Natural killer cell (primary cell): ENCODE data around the gene HMX1. TPM values are rescaled to one million over a fixed set of nuclear protein-coding genes. Genes with fewer than 3 reads are reported as not detected.
A peak's percentile ranks its signal among the peaks of the same experiment; 100 is the strongest.

Experiments
- ATAC-seq, 3 donors: fragments of 150-1000 bp in 2 of 3; fragments of 200-7000 bp in 1 of 3; cut with Tn5 transposase; 1 replicate in 1 of 3; 2 replicates in 2 of 3; pipeline ENCODE4 v1.10.0; 2021; ENCODE audit warnings: mild to moderate bottlenecking in 2 of 3, moderate library complexity in 2 of 3
- DNase-seq, 2 donors: peaks; one replicate each; pipeline versions ENCODE4 v3.0.0 to v3.0.0-alpha.2; 2013 to 2021; ENCODE audit warnings: mixed read lengths in 1 of 2
- H3K27ac ChIP-seq: one replicate; pipeline ENCODE4 v1.5.1; 2013; ENCODE audit warnings: mild to moderate bottlenecking, low read length
- H3K27me3 ChIP-seq: one replicate; pipeline ENCODE4 v1.6.1; 2013; ENCODE audit warnings: low read length; ENCODE audit not compliant: control insufficient read depth, insufficient read depth
- H3K36me3 ChIP-seq: one replicate; pipeline ENCODE4 v1.6.1; 2013; ENCODE audit warnings: low read length; ENCODE audit not compliant: control insufficient read depth, insufficient read depth
- H3K4me1 ChIP-seq: one replicate; pipeline ENCODE4 v1.6.1; 2013; ENCODE audit warnings: low read length; ENCODE audit not compliant: control insufficient read depth, insufficient read depth
- H3K4me3 ChIP-seq: one replicate; pipeline ENCODE4 v1.5.1; 2013; ENCODE audit warnings: low read length
- H3K9me3 ChIP-seq: one replicate; pipeline ENCODE4 v1.6.1; 2013; ENCODE audit warnings: low read length; ENCODE audit not compliant: control insufficient read depth, insufficient read depth
- H3K27ac Mint-ChIP-seq, 2 donors: one replicate each; pipeline ENCODE4 v1.8.0; 2022; ENCODE audit warnings: mild to moderate bottlenecking in 2 of 2, mixed read lengths in 2 of 2, moderate library complexity in 1 of 2
- H3K27me3 Mint-ChIP-seq, 2 donors: one replicate each; pipeline ENCODE4 v1.8.0; 2022; ENCODE audit warnings: low read depth in 2 of 2, mixed read lengths in 2 of 2
- H3K36me3 Mint-ChIP-seq: one replicate; pipeline ENCODE4 v1.8.0; 2022; ENCODE audit warnings: mixed read lengths
- H3K4me1 Mint-ChIP-seq, 2 donors: one replicate each; pipeline ENCODE4 v1.8.0; 2022; ENCODE audit warnings: mixed read lengths in 2 of 2
- H3K4me3 Mint-ChIP-seq: one replicate; pipeline ENCODE4 v1.8.0; 2022; ENCODE audit warnings: mild to moderate bottlenecking, moderate library complexity, mixed read lengths
- H3K9me3 Mint-ChIP-seq, 2 donors: one replicate each; pipeline ENCODE4 v1.8.0; 2022; ENCODE audit warnings: mixed read lengths in 2 of 2
- WGBS: methylation state at CpG from one replicate; pipeline ENCODE4 v1.1.7; 2013; ENCODE audit warnings: missing lambda C conversion rate; ENCODE audit not compliant: insufficient coverage; 5-methylcytosine and 5-hydroxymethylcytosine counted together
- intact Hi-C: fragments of 100-400 bp; cut with micrococcal nuclease; formaldehyde crosslinking; loops from one replicate; pipeline ENCODE4 v1.14.2; 2022
- total RNA-seq, 4 donors: library from RNA; stranded (reverse); fragments of 120-200 nt in 1 of 4; gene quantifications; one replicate each; pipeline versions ENCODE4 v1.2.3 to v1.2.4, GENCODE V29; 2013 to 2022
- TF ChIP-seq, protein P1 (sequence below): fragments of 200-600 bp; IDR thresholded peaks from one replicate; pipeline ENCODE4 v1.8.0; 2022; ENCODE audit warnings: antibody characterized with exemption

HMX1 gene
- total RNA-seq, 3 donors from 2014 or later (not counting 1 experiment from before 2014, with no cell fraction given), result not detected

DNA sequence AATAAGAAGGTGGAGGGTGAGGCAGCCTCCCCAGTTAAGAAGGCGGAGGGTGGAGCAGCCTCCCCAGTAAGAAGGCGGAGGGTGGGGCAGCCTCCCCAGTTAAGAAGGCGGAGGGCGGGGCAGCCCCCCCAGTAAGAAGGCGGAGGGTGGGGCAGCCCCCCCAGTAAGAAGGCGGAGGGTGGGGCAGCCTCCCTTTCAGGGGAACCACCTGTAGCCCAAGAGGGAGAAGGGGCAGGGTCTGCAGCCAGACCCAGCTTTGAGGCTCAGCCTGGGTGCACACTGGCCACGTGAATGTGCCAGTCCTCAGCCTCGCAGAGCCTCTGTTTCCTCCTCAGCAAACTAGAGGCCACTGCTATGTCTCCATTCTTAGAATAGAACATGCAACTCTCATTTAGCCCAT lies 52.6 kb downstream of the HMX1 start:
- Histone ChIP-seq H3K4me1 (no peaks in the 10 kb centered on the region), H3K9me3 (no peaks in the 10 kb centered on the region), H3K27me3 (no peaks in the 10 kb centered on the region), H3K36me3 (no peaks in the 10 kb centered on the region), H3K4me3 (no peak overlapping the region), H3K27ac (no peak overlapping the region)
- TF ChIP-seq, protein P1, sequence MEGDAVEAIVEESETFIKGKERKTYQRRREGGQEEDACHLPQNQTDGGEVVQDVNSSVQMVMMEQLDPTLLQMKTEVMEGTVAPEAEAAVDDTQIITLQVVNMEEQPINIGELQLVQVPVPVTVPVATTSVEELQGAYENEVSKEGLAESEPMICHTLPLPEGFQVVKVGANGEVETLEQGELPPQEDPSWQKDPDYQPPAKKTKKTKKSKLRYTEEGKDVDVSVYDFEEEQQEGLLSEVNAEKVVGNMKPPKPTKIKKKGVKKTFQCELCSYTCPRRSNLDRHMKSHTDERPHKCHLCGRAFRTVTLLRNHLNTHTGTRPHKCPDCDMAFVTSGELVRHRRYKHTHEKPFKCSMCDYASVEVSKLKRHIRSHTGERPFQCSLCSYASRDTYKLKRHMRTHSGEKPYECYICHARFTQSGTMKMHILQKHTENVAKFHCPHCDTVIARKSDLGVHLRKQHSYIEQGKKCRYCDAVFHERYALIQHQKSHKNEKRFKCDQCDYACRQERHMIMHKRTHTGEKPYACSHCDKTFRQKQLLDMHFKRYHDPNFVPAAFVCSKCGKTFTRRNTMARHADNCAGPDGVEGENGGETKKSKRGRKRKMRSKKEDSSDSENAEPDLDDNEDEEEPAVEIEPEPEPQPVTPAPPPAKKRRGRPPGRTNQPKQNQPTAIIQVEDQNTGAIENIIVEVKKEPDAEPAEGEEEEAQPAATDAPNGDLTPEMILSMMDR, result no peak
- peaks cover 13% of the 10 kb centered on the region in 2 donors for H3K27me3 Mint-ChIP-seq
- no peaks in the 10 kb centered on the region for H3K36me3 Mint-ChIP-seq
- no peak for ATAC-seq
- WGBS, result 75% methylated on average over 5 of the region's 8 CpGs
- no peaks in the 10 kb centered on the region for H3K4me1 Mint-ChIP-seq
- intact Hi-C loops, result no loop called here
- DNase-seq, result no peak
- H3K27ac Mint-ChIP-seq, result no peak overlapping the region
- no peaks in the 10 kb centered on the region for H3K9me3 Mint-ChIP-seq
- H3K4me3 Mint-ChIP-seq, result no peak overlapping the region

DNA sequence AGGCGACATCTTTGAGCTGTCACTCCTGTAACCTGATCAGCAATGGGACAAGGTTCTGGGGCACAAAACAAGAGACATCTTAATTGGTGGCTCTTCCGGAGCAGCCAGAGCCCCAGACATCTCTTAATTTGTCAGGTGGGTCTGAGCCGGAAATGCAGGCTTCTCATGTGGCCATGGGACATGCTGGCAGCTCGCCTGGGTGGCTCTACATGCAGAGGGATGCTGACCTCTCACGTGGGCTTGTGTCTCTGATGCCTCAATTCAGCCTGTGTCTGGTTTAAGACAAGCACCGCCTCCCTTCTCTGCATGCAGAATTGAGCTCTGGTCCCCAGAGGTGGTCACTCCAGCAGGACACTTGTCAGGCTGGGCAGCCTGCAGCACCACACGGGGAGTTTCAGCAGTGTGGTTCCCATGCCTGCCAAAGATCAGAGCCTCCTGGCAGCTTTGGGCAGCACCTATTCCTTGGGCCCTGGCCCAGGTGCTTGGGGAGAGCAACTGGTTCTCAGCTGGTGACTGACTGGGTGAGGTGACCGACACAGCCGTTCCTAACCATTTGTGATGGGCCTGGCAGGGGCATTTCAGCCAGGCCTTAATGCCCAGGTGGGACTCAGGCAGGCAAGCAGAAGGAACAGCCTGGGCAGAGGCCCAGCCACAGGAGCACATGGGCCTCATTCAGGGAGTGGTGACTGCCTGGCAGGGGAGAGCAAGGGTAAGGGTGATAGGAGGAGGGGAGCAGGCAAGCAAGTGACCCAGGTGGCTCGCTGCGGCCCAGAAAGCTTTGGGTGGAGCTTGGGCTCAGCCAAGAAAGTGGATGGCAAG lies 53.4 kb downstream of the HMX1 start:
- Mint-ChIP-seq H3K36me3 (no peaks in the 10 kb centered on the region), H3K27me3 (peaks cover 8 to 9% of the 10 kb centered on the region in 2 donors), H3K9me3 (no peaks in the 10 kb centered on the region), H3K4me3 (no peak overlapping the region), H3K27ac (no peak overlapping the region), H3K4me1 (no peaks in the 10 kb centered on the region)
- intact Hi-C loops, result no loop called here
- H3K4me1 ChIP-seq, result no peaks in the 10 kb centered on the region
- no peaks in the 10 kb centered on the region for H3K27me3 ChIP-seq
- no peak overlapping the region for H3K4me3 ChIP-seq
- DNase-seq (peak in 1 of 2 donors; percentile 6), ATAC-seq (no peak)
- 83% methylated on average over 11 of the region's 11 CpGs for WGBS
- H3K36me3 ChIP-seq, result no peaks in the 10 kb centered on the region
- no peaks in the 10 kb centered on the region for H3K9me3 ChIP-seq
- TF ChIP-seq, protein P1, result no peak
- H3K27ac ChIP-seq, result no peak overlapping the region

DNA sequence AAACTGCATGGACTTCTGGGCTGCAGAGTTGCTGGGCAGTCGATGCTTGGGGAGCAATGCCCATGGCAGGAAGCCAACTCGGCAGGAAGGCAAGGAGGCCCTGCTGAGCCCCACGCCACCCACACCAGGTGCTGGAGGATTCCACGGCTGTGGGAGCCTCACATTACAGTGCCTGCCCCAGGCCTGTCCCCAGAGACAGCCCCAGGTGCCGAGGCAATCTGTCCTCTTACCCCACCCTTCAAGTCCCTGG lies 53.9 kb downstream of the HMX1 start:
- no peaks in the 10 kb centered on the region for H3K27me3 ChIP-seq
- H3K36me3 Mint-ChIP-seq, result no peaks in the 10 kb centered on the region
- peaks cover 5 to 9% of the 10 kb centered on the region in 2 donors for H3K27me3 Mint-ChIP-seq
- TF ChIP-seq, protein P1, result no peak
- intact Hi-C loops, result no loop called here
- no peak overlapping the region for H3K27ac Mint-ChIP-seq
- H3K4me3 ChIP-seq, result no peak overlapping the region
- H3K27ac ChIP-seq, result no peak overlapping the region
- no peak overlapping the region for H3K4me3 Mint-ChIP-seq
- H3K9me3 ChIP-seq, result no peaks in the 10 kb centered on the region
- no peaks in the 10 kb centered on the region for H3K4me1 Mint-ChIP-seq
- H3K9me3 Mint-ChIP-seq, result no peaks in the 10 kb centered on the region
- no peaks in the 10 kb centered on the region for H3K4me1 ChIP-seq
- no peaks in the 10 kb centered on the region for H3K36me3 ChIP-seq
- 18% methylated on average over 5 of the region's 5 CpGs for WGBS
- ATAC-seq, result peak in 1 of 3 donors; percentile 24
- peak in 1 of 2 donors; percentile 4 for DNase-seq
